GM18498 (cell line): ENCODE data around the gene MRC1.

Source experiments
- ATAC-seq: cut with Tn5 transposase; IDR thresholded peaks from one replicate; pipeline ENCODE4 v1.9.1; 2021; ENCODE audit warnings: mild to moderate bottlenecking, moderate library complexity; ENCODE audit not compliant: unreplicated experiment

MRC1 gene

DNA sequence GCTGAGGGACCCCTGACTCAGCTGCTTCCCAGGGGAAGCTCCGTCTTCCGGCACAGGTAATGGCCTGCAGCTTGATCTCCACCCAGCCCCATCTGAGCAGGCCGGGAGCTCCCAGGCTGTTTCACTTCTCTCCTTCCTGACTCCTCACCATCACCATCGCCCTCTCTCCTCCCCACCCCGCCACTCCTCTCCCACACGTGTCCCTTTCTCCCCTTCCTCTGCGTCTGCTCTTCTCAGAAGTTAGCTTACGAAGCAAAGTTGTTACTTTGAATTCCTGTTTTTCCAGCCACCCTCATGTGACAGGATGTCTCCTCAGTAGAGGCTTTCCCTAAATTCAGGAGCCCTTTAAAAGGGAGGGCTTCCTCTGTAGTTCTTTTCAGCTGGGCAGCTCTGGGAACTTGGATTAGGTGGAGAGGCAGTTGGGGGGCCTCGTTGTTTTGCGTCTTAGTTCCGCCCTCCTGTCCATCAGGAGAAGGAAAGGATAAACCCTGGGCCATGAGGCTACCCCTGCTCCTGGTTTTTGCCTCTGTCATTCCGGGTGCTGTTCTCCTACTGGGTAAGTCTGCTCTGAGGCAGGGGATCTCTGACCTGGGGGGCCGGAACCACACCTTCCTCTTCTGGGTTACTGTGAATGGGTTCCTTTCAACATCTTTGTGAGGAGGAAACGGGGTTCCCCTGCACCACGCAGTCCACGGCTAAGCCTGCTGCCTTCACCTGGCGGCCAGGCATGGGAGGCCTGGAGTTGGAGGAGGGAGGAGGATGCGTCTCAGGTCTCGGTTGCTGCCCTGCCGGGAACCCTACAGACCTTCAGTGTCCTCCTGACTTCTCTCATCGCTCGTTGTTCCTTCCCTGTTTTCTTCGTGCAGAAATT lies at the start of gene MRC1:
Gene MRC1, plus strand, starts transcription at position 378 of the 871 bp plus-strand sequence. Its CDS starts 118 bp downstream, at position 496.
- no peak for ATAC-seq

- ATAC-seq, result no peak
These were observed 45.0 kb upstream of the MRC1 start for GRCh38 chr10:17764142-17764541.

GRCh38 chr10:17765602-17766001 lies 43.5 kb upstream of the MRC1 start:
- ATAC-seq, result no peak

- no peak for ATAC-seq
These were observed 42.4 kb upstream of the MRC1 start for GRCh38 chr10:17766731-17767130.

GRCh38 chr10:17768496-17768895 lies 40.7 kb upstream of the MRC1 start:
- no peak for ATAC-seq

- ATAC-seq, result no peak
These were observed 40.2 kb upstream of the MRC1 start for GRCh38 chr10:17768957-17769356.

- ATAC-seq, result no peak
These were observed 38.1 kb upstream of the MRC1 start for GRCh38 chr10:17771017-17771416.

DNA sequence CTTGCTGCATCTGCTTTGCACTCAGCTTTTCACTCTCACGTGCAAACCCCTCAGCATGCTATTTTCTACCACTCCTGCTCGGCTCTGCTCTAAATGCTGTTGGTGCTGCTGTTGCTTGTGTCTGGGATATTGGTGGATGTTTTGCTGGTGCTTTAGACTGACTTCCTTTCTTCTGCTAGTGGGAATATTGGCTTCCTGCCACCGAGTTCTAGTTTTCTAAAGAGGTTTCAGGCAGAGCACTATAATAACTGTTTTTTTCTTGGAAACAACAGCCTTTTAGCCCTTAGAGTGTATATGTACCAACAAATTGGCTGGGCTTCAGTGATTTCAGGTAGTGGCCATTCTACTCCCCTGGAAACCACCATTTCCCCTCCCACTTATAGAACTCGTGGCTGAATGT lies 29.4 kb upstream of the MRC1 start:
- ATAC-seq, result no peak

- no peak for ATAC-seq
These were observed 28.4 kb upstream of the MRC1 start for GRCh38 chr10:17780727-17781126.

DNA sequence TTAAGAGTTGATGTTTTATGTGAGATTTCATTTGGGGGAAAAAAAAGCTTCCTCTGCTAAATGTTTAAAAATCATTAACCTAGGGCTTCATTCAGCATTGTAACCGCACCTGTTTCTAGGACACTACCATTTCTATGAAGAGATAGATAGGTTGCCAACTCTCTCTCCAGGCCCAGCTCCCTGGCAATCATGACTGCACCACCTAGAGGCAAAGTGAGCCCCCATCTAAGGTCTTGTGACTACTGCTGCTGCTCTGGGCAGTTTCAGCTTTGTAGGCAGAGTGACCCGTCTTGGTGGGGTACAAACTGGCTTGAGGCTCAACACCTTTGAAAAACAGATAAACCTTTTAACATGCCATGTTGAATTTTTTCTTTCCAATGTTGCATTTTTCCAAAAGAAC lies 27.3 kb upstream of the MRC1 start:
- no peak for ATAC-seq

DNA sequence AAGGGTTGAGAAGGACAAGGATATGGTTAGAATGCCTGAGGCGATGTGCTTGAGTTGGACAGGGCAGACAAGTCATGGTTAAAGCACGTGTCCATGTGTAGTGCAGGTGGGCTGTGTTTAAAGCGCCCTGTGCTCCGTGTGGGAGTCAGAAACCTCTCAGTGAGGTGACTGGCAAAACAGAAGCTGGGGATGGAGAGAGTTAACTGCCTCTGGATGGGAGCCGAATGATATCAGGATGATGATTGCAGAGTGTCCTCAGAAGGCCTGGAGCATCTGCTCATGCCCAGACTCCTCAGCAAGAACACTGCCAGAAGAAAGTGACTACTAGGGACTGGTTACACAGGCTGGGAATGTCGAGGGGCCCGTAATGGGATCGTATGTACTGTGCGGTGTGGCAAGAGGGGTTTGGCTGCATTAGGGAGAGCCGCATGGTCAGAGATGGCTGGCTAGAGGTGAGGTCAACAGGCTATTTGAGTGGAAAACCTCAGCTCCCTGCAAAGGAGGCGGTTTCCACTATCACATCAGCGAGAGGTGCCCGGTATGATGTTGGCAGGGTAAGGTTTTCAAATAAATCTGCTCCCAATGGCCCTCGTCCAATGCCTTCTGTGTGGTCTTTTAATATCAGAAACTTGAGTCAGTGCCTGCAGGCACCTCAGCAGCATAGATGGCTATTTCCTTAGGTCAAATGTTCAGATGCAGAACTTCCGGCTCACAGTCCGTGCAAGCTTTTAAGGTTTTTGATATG lies 26.1 kb upstream of the MRC1 start:
- no peak for ATAC-seq

- no peak for ATAC-seq
These were observed 25.4 kb upstream of the MRC1 start for GRCh38 chr10:17783751-17784150.

- no peak for ATAC-seq
These were observed 24.5 kb upstream of the MRC1 start for GRCh38 chr10:17784688-17785087.

DNA sequence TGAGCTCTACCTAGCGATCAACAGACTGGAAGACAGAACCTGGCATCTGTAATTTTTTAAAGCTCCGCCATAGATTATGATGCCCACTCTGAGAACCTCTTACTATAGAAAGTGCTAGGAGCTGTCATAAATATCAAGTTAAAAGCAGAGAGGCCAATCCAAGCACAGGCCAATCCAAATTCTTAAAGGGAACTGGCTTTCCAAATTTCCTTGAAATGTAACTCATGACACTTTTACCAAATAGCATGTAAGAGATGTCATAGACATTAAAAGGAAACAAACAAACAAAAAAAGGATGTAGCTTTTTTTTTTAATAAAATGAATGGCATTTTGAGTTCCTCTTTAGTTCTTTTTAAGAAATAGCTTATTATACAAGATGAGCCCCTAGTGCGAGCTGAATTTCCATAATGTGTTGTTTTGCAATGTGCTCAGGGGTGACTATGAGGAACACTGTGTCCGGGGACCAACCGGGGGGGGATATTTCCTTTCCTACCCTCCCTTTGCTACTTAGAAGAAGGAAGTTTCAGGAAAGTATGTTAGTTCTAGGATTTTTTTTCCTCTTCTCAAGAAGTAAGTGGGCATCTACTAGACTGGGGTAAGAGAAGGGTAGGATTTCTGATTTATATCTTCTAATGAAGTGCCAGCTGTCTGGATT lies 23.7 kb upstream of the MRC1 start:
- ATAC-seq, result no peak

DNA sequence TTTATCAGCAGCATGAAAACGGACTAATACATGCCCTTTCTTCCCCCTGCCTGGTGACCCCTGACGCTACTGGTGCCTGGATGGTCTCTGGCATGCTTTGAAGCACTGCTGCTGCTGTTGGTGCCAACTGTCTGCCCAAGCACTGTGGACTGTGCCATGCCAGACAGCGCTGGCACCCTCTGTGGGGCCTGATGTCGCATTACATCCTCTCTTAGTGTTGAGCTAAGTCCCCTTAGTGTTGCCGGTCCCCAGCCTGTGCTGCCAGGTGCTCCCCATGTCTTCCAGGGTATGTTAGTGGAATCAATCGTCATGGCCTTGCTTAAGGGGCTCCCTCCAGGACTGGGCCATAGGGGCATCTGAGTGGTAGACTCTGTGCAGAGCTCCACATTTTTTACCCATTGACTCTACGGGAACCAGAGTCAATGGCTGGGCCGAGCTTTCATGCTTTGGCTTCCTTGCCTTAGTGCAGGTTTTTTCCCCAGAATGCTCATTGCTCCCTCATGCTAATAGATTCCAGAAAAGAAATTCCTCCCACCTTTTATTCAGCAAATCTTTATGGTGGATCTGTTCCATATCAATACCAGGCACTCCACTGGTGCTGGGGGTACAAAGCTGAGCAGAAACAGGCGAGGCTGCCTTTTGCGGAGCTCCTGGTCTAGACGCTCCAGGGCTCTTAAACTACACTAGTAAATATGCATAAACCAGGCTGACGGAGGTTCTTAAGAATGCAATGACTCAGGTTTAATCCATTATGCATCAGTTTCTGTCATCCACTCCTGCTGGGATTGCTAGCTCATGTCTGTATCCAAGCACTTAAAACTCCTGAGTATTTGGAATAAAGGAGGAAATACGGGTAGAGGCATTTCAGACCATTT lies 21.8 kb upstream of the MRC1 start:
- no peak for ATAC-seq

DNA sequence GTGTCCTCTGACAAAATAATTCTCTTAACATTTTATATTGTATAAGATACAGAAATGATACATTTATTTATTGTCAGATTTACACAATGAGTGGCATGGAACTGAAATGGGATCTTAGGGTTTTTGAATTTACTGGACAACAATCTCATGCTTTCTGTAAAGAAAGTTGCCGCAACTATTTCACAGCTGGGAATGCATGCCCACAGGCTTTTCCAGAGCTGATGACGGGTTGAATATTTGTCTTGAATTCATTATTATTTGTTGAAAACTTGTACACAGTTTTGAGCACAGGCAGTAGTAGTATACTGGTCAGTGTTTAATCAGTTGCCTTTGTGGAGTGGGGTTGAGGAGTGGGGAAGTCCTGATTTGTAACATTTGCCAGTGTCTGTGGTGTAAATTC lies 20.5 kb upstream of the MRC1 start:
- no peak for ATAC-seq

DNA sequence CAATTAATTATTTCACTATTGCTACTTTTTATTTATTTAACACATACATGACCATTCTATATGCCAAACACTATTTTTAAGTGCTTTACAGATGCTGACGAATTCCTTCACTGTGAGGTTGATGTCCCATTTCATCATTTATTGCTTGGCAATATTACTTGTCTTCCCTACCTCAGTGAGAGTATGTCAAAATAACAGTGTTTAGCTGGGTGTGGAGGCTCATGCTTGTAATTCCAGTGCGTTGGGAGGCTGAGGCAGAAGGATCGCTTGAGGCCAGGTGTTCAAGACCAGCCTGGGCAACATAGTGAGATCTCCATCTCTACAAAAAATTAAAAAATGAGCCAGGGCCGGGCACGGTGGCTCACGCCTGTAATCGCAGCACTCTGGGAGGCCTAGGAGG lies 19.8 kb upstream of the MRC1 start:
- ATAC-seq, result no peak

- ATAC-seq, result no peak
These were observed 18.5 kb upstream of the MRC1 start for GRCh38 chr10:17790651-17791050.

DNA sequence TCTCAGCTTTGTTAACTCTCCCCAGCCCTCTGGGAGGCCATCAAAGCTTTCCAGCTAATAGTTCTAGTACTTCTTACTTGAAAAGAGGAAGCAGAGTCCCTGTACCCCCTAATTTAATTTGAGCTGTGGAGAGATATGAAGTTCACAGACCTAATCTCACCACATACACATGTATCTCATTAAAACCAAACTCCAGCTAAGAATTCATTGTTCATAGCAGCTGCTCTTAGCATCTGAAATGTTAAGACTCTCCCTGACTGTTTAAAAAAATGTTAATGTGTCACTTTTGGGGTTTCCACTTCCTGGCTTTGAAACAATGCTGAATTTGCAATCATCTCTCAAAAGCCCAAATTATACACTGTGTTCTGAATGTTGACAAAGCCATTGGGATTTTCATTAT lies 16.2 kb upstream of the MRC1 start:
- no peak for ATAC-seq

DNA sequence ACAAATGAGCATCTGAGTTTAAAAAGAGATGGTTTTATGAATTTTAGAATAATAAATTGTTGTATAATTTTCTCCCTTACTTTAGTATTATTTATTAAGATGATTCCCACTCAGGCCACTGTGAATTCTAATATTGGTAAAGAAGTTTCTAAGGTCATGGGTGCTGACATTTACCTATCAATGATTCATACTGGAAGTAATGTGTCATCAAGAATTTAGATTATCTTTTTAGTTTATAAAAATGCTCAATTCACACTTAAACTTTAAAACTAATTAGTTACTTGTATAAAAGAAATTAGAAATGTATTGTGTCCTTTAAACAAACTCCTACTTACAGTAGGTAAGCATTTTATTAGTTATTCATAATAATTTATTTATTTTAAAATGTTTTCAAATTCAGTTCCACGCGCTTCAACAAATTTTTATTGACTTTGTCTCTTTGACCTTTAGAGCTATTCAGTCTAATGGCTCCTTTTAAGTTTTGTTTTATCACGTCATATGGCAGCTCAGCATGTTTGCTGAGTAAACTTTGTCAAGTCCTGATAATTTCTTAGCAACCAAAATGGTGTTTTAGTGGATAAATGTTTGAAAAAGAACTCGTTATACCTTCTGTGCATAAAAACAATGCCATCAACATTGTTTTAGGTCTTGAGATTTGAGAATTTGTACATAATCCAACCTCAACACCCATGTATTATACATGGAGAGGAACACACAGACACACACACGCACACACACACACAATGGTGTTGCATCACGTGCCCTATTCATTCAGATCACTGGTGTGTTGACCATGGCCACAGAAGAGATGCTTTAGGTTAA lies 15.1 kb upstream of the MRC1 start:
- ATAC-seq, result no peak
